Glomerular endothelial cell (primary cell): ENCODE results near the gene M1AP. TPM values are rescaled to one million over a fixed set of nuclear protein-coding genes. Genes with fewer than 3 reads are reported as not detected.
"Not testable (repeated sequence)": the region's sequence is repeated elsewhere in the genome, so short reads cannot be mapped to it uniquely, and the experiment has no call there.

Source experiments
- DNase-seq: peaks from one replicate; pipeline ENCODE4 v3.0.0-alpha.2; 2011; ENCODE audit warnings: low read depth, low spot score; ENCODE audit errors: extremely low read depth
- total RNA-seq: library from RNA; depleted of rRNA; stranded (reverse); fragments of >200 nt; gene quantifications from 2 replicates; pipeline ENCODE4 v1.2.3, GENCODE V29; 2015

Gene M1AP
- total RNA-seq, 1 donor from 2014 or later: not detected

GRCh38 chr2:74569686-74570085 is 78.4 kb downstream of the M1AP start:
- no peak for DNase-seq

- no peak for DNase-seq
These were observed 80.2 kb downstream of the M1AP start for GRCh38 chr2:74567881-74568280.

- DNase-seq: no peak
These were observed 81.4 kb downstream of the M1AP start for GRCh38 chr2:74566754-74567085.

GRCh38 chr2:74566076-74566753 is 81.9 kb downstream of the M1AP start:
- no peak for DNase-seq

GRCh38 chr2:74564222-74564621 is 83.9 kb downstream of the M1AP start:
- DNase-seq: no peak

- DNase-seq: no peak
These were observed 85.9 kb downstream of the M1AP start for GRCh38 chr2:74562126-74562775.

GRCh38 chr2:74561022-74561421 is 87.1 kb downstream of the M1AP start:
- not testable (repeated sequence) for DNase-seq

- no peak for DNase-seq
These were observed 87.5 kb downstream of the M1AP start for GRCh38 chr2:74560591-74560990.

GRCh38 chr2:74559912-74560311 is 88.2 kb downstream of the M1AP start:
- no peak for DNase-seq

GRCh38 chr2:74558284-74559230 is 89.6 kb downstream of the M1AP start:
- no peak for DNase-seq

- no peak for DNase-seq
These were observed 91.2 kb downstream of the M1AP start for GRCh38 chr2:74556831-74557370.

- DNase-seq: no peak
These were observed 92.0 kb downstream of the M1AP start for GRCh38 chr2:74556159-74556558.

GRCh38 chr2:74555610-74556103 is 92.5 kb downstream of the M1AP start:
- DNase-seq: no peak

- no peak for DNase-seq
These were observed 93.2 kb downstream of the M1AP start for GRCh38 chr2:74554820-74555531.

GRCh38 chr2:74553892-74554819 is 94.0 kb downstream of the M1AP start, which contains the start of the genes DOK1 and LOXL3:
Gene DOK1 (plus strand): TSS chr2:74554720. CDS start chr2:74554755, 35 bp downstream.
Gene LOXL3 (minus strand): TSS chr2:74553942. CDS start chr2:74552634, 1,308 bp downstream.
- DNase-seq: no peak

GRCh38 chr2:74552914-74553811 is 95.0 kb downstream of the M1AP start:
- DNase-seq: no peak

- DNase-seq: no peak
These were observed 95.9 kb downstream of the M1AP start for GRCh38 chr2:74551942-74552913.
